Glutamatergic neuron (in vitro differentiated cells): ENCODE results near the gene CD53. TPM values are rescaled to one million over a fixed set of nuclear protein-coding genes. Genes with fewer than 3 reads are reported as not detected.
"Not testable (repeated sequence)": the region's sequence is repeated elsewhere in the genome, so short reads cannot be mapped to it uniquely, and the experiment has no call there.

Experiments
- DNase-seq: peaks from one replicate; pipeline ENCODE4 v3.0.0; 2022
- H3K27ac Mint-ChIP-seq: one replicate; pipeline ENCODE4 v1.8.0; 2020; ENCODE audit warnings: mild to moderate bottlenecking, mixed read lengths, inconsistent platforms; ENCODE audit not compliant: unreplicated experiment
- H3K27me3 Mint-ChIP-seq: one replicate; pipeline ENCODE4 v1.8.0; 2020; ENCODE audit warnings: mild to moderate bottlenecking, moderate library complexity, mixed read lengths, inconsistent platforms; ENCODE audit not compliant: unreplicated experiment
- H3K36me3 Mint-ChIP-seq: one replicate; pipeline ENCODE4 v1.8.0; 2020; ENCODE audit warnings: mild to moderate bottlenecking, mixed read lengths, inconsistent platforms; ENCODE audit not compliant: unreplicated experiment
- H3K4me1 Mint-ChIP-seq: one replicate; pipeline ENCODE4 v1.8.0; 2020; ENCODE audit warnings: mild to moderate bottlenecking, low read depth, mixed read lengths, inconsistent platforms; ENCODE audit not compliant: unreplicated experiment
- H3K4me3 Mint-ChIP-seq: one replicate; pipeline ENCODE4 v1.8.0; 2020; ENCODE audit warnings: mild to moderate bottlenecking, mixed read lengths, inconsistent platforms; ENCODE audit not compliant: unreplicated experiment
- H3K9me3 Mint-ChIP-seq: one replicate; pipeline ENCODE4 v1.8.0; 2020; ENCODE audit warnings: mild to moderate bottlenecking, moderate library complexity, mixed read lengths, inconsistent platforms; ENCODE audit not compliant: unreplicated experiment
- total RNA-seq: library from RNA; stranded (reverse); fragmentation: NEBNext Ultra II Directional; extraction: Animal tissue kit (Norgen Biotek cat#: 25700); gene quantifications from one replicate; pipeline ENCODE4 v1.2.1, GENCODE V29; 2021; ENCODE audit not compliant: unreplicated experiment
- TF ChIP-seq, protein P1 (sequence below): fragments of 200-600 bp; sonication (generic); IDR thresholded peaks from one replicate; pipeline ENCODE4 v1.5.0; 2021; ENCODE audit not compliant: partially characterized antibody, unreplicated experiment

Gene CD53
- total RNA-seq, 1 donor from 2014 or later = not detected

DNA sequence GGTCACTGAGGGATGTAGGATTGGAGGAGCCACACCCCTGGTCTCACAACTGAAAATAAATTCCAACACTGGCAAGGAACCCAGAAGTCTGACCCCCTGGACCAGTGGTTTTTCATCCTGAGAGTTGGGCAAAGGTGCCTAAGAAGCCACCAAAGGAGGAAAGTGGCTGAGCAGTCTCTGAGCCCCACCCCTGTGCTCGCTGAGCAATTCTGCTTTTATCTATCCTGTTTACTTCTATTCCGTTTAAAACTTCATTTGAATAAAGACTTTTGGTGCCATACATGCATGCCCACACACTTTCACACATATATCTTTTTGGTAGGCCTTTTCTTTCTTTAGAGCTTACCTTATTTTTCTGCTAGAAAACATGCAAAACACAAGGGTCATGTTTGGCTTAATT lies 13.9 kb upstream of the CD53 start:
- Mint-ChIP-seq H3K4me1 (no peaks in the 10 kb centered on the region), H3K27ac (no peak overlapping the region), H3K4me3 (no peak overlapping the region), H3K36me3 (no peaks in the 10 kb centered on the region), H3K27me3 (no peaks in the 10 kb centered on the region), H3K9me3 (peaks cover 2% of the 10 kb centered on the region)
- TF ChIP-seq, protein P1, sequence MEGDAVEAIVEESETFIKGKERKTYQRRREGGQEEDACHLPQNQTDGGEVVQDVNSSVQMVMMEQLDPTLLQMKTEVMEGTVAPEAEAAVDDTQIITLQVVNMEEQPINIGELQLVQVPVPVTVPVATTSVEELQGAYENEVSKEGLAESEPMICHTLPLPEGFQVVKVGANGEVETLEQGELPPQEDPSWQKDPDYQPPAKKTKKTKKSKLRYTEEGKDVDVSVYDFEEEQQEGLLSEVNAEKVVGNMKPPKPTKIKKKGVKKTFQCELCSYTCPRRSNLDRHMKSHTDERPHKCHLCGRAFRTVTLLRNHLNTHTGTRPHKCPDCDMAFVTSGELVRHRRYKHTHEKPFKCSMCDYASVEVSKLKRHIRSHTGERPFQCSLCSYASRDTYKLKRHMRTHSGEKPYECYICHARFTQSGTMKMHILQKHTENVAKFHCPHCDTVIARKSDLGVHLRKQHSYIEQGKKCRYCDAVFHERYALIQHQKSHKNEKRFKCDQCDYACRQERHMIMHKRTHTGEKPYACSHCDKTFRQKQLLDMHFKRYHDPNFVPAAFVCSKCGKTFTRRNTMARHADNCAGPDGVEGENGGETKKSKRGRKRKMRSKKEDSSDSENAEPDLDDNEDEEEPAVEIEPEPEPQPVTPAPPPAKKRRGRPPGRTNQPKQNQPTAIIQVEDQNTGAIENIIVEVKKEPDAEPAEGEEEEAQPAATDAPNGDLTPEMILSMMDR = no peak
- DNase-seq = no peak

- peaks cover 9% of the 10 kb centered on the region for H3K36me3 Mint-ChIP-seq
- no peak overlapping the region for H3K27ac Mint-ChIP-seq
- TF ChIP-seq, protein P1 = no peak
- peaks cover 2% of the 10 kb centered on the region for H3K9me3 Mint-ChIP-seq
- H3K4me3 Mint-ChIP-seq = no peak overlapping the region
- no peak for DNase-seq
- H3K27me3 Mint-ChIP-seq = no peaks in the 10 kb centered on the region
- H3K4me1 Mint-ChIP-seq = no peaks in the 10 kb centered on the region
Measured at GRCh38 chr1:110860174-110860573, 12.8 kb upstream of the CD53 start.

GRCh38 chr1:110860620-110861019 lies 12.3 kb upstream of the CD53 start:
- H3K27ac Mint-ChIP-seq, H3K36me3 Mint-ChIP-seq, H3K27me3 Mint-ChIP-seq, H3K4me1 Mint-ChIP-seq, DNase-seq, H3K4me3 Mint-ChIP-seq, H3K9me3 Mint-ChIP-seq: not testable (repeated sequence)

GRCh38 chr1:110861942-110862341 lies 11.0 kb upstream of the CD53 start:
- not testable (repeated sequence) for H3K27ac Mint-ChIP-seq, DNase-seq, H3K4me3 Mint-ChIP-seq, H3K36me3 Mint-ChIP-seq, H3K4me1 Mint-ChIP-seq, H3K27me3 Mint-ChIP-seq, H3K9me3 Mint-ChIP-seq

DNA sequence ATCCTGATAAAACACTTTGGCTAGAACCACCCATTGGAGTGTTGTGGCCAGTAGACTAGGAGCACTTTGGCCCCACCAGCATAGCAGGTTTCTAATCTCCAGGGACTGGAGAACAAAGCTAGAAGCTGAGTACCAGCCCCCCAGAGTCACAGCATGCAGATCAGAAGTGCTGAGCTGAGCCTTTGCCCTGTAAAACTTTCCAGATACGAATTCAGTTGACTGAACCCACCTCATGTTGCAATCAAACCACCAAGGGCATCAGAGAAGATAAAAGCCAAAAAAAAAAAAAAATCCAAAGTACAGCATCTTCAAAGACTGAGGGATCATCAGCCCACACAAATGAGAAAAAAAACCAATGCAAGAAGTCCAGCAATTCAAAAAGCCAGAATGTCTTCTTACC lies 8.7 kb upstream of the CD53 start:
- Mint-ChIP-seq H3K9me3 (peaks cover 4% of the 10 kb centered on the region), H3K4me3 (no peak overlapping the region), H3K27me3 (no peaks in the 10 kb centered on the region), H3K4me1 (no peaks in the 10 kb centered on the region), H3K27ac (no peak overlapping the region), H3K36me3 (peaks cover 9% of the 10 kb centered on the region)
- TF ChIP-seq, protein P1 = no peak
- DNase-seq = no peak

DNA sequence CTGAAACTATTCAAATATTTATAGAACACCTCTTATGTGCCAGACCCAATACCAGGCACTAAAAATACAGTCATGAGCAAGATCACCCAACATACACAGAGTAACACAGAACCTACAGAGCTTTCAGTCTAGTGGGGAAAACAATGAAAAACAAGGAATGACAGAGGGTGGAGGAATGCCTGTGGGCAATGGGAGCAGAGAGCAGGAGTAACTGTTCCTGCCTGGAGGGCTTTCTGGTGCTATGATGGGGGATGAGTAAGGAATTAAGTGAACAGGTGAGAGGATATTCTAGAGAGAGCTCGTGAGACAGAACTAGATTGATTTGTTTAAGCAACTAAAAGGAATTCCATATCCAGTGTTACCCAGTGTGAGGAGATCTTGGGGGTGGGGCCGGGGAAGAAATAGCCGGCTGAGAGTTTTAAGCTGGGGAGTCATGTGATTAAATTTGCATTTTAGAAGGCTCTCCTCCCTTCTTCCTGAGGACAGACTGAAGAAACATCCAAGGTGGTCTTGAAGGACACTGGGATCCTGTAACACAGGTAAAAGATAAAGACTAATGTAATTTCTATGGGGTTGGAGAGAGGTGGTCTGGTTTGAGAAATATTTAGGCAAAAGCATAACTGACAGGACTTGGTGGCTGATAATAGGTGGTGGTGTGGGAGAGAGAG lies 2.1 kb upstream of the CD53 start:
- Mint-ChIP-seq H3K36me3 (no peaks in the 10 kb centered on the region), H3K27me3 (no peaks in the 10 kb centered on the region), H3K9me3 (peaks cover 2% of the 10 kb centered on the region), H3K4me3 (no peak overlapping the region), H3K27ac (no peak overlapping the region), H3K4me1 (no peaks in the 10 kb centered on the region)
- TF ChIP-seq, protein P1 = no peak
- DNase-seq = no peak
